ENCODE data around the gene TBX15.

The TBX15 gene

GRCh38 chr1:118982821-118983557 is 5.2 kb downstream of the TBX15 start:
- H3K9me2 ChIP-seq (replicated peaks; ENCODE audit: control insufficient read depth, low read length): no peaks in the 10 kb centered on the region
- H3K9me3 ChIP-seq (ENCODE audit: control insufficient read depth, insufficient read depth, low read length): no peaks in the 10 kb centered on the region
- H3K4me1 ChIP-seq (ENCODE audit: control insufficient read depth, low read length): no peaks in the 10 kb centered on the region
- no peaks in the 10 kb centered on the region for H3K36me3 ChIP-seq (ENCODE audit: control insufficient read depth, low read length)
- no peaks in the 10 kb centered on the region for H3K27me3 ChIP-seq (ENCODE audit: control insufficient read depth, low read length)
- H3K4me2 ChIP-seq (ENCODE audit: low read length): no peak overlapping the region
- TF ChIP-seq CTCF (IDR thresholded peaks at IDR 0.05; ENCODE audit: low read depth, low read length, poor library complexity, severe bottlenecking) (no peak), EZH2phosphoT487 (IDR thresholded peaks at IDR 0.05; ENCODE audit: borderline replicate concordance, low read length) (no peak)
- H3K79me2 ChIP-seq (ENCODE audit: control insufficient read depth, low read length): no peaks in the 10 kb centered on the region
- no peaks in the 10 kb centered on the region for H3F3A ChIP-seq (ENCODE audit: control insufficient read depth, insufficient read depth)
- H4K20me1 ChIP-seq (ENCODE audit: control insufficient read depth, insufficient read depth, low read depth, low read length): no peaks in the 10 kb centered on the region
- H3K27ac ChIP-seq (ENCODE audit: low read depth, low read length): no peak overlapping the region
- H3K4me3 ChIP-seq (ENCODE audit: low read length): no peak overlapping the region

- Histone ChIP-seq H3K4me1 (ENCODE audit: control insufficient read depth, low read length) (no peaks in the 10 kb centered on the region), H3K4me3 (ENCODE audit: low read length) (no peak overlapping the region), H3K27me3 (ENCODE audit: control insufficient read depth, low read length) (no peaks in the 10 kb centered on the region)
These were observed 5.9 kb downstream of the TBX15 start for GRCh38 chr1:118982266-118982665.

DNA sequence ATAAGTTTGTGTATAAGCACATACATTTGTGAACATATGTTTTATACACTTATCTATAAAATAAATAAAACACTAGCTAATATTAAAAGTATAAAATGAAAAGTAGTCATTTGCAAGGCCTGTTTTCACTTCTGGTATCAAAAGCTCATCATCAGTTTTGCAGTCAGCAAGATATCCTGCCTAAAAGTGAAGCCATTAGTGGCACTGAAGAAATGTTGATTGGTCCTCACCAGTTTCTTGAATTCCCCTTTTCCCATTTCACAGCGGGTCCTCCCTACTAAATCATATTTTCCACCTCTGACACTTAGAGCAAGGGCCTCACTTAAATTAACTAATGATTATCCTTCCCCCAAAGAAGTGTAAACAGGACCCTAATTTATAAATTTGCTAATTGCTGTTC is 6.7 kb downstream of the TBX15 start:
- no peak overlapping the region for H3K27ac ChIP-seq (ENCODE audit: low read depth, low read length)
- H3K79me2 ChIP-seq (ENCODE audit: control insufficient read depth, low read length): no peaks in the 10 kb centered on the region
- no peaks in the 10 kb centered on the region for H3K4me1 ChIP-seq (ENCODE audit: control insufficient read depth, low read length)
- no peaks in the 10 kb centered on the region for H4K20me1 ChIP-seq (ENCODE audit: control insufficient read depth, insufficient read depth, low read depth, low read length)
- no peaks in the 10 kb centered on the region for H3K36me3 ChIP-seq (ENCODE audit: control insufficient read depth, low read length)
- no peak overlapping the region for H3K4me2 ChIP-seq (ENCODE audit: low read length)
- no peak overlapping the region for H3K4me3 ChIP-seq (ENCODE audit: low read length)
- H3K9me2 ChIP-seq (replicated peaks; ENCODE audit: control insufficient read depth, low read length): no peaks in the 10 kb centered on the region
- H3F3A ChIP-seq (ENCODE audit: control insufficient read depth, insufficient read depth): no peaks in the 10 kb centered on the region
- no peaks in the 10 kb centered on the region for H3K9me3 ChIP-seq (ENCODE audit: control insufficient read depth, insufficient read depth, low read length)
- no peak for TF ChIP-seq EZH2phosphoT487 (IDR thresholded peaks at IDR 0.05; ENCODE audit: borderline replicate concordance, low read length)
- no peaks in the 10 kb centered on the region for H3K27me3 ChIP-seq (ENCODE audit: control insufficient read depth, low read length)

More at GRCh38 chr1:118982266-118982665, 5.9 kb downstream of the TBX15 start:
- Histone ChIP-seq H3K36me3 (ENCODE audit: control insufficient read depth, low read length) (no peaks in the 10 kb centered on the region), H3K27ac (ENCODE audit: low read depth, low read length) (no peak overlapping the region), H3K4me2 (ENCODE audit: low read length) (no peak overlapping the region), H3F3A (ENCODE audit: control insufficient read depth, insufficient read depth) (no peaks in the 10 kb centered on the region), H3K79me2 (ENCODE audit: control insufficient read depth, low read length) (no peaks in the 10 kb centered on the region), H3K9me2 (replicated peaks; ENCODE audit: control insufficient read depth, low read length) (no peaks in the 10 kb centered on the region), H3K9me3 (ENCODE audit: control insufficient read depth, insufficient read depth, low read length) (no peaks in the 10 kb centered on the region), H4K20me1 (ENCODE audit: control insufficient read depth, insufficient read depth, low read depth, low read length) (no peaks in the 10 kb centered on the region)
- TF ChIP-seq EZH2phosphoT487 (IDR thresholded peaks at IDR 0.05; ENCODE audit: borderline replicate concordance, low read length): no peak
- TF ChIP-seq CTCF (IDR thresholded peaks at IDR 0.05; ENCODE audit: low read depth, low read length, poor library complexity, severe bottlenecking): no peak

DNA sequence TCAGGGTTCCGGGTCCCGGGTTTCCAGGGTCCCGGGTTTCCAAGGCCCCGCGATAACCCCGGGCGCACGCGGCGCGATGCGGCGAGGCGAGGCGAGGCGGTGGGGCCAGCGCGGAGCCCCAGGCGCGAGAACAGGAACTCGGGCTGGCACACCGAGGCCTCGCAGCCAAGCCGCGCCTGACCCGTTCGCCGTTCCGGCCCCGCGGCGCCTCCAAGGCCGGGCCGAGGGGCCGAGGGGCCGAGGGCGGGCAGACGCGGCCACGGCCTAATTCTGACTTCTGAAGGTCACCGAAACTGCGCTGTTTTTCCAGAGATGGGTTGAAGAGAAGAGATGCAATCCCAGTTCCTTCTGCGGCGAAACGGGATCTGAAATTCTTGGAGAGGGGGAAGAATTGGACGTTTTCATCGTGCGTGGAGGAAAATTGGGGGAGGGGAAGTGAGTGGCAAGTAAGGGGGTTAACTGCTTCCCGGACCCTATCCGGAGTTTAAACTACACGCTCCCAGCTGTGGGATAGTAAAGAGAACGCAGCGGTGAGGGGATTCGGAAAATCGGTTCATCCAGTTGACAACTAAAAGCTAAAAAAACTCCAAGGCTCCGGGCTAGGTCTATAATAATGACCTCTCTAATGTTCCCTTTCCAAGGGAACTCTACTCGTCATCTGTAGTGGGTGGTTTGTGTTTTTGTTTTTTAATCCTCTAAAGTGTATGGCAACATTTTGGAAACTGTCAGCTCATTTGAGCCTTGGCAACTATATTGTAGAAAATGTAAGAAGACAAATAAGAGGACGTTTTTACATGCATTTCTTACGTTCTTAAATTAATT is 8.2 kb downstream of the TBX15 start:
- Histone ChIP-seq H3K36me3 (ENCODE audit: control insufficient read depth, low read length) (no peaks in the 10 kb centered on the region), H3K27me3 (ENCODE audit: control insufficient read depth, low read length) (peaks cover 6% of the 10 kb centered on the region; the same call in 1 of the 2 replicates), H3F3A (ENCODE audit: control insufficient read depth, insufficient read depth) (no peaks in the 10 kb centered on the region), H4K20me1 (ENCODE audit: control insufficient read depth, insufficient read depth, low read depth, low read length) (no peaks in the 10 kb centered on the region), H3K4me2 (ENCODE audit: low read length) (no peak overlapping the region), H3K79me2 (ENCODE audit: control insufficient read depth, low read length) (no peaks in the 10 kb centered on the region), H3K9me2 (replicated peaks; ENCODE audit: control insufficient read depth, low read length) (no peaks in the 10 kb centered on the region), H3K4me1 (ENCODE audit: control insufficient read depth, low read length) (no peaks in the 10 kb centered on the region), H3K27ac (ENCODE audit: low read depth, low read length) (no peak overlapping the region), H3K9me3 (ENCODE audit: control insufficient read depth, insufficient read depth, low read length) (no peaks in the 10 kb centered on the region), H3K4me3 (ENCODE audit: low read length) (no peak overlapping the region)
- TF ChIP-seq EZH2phosphoT487 (IDR thresholded peaks at IDR 0.05; ENCODE audit: borderline replicate concordance, low read length) (no peak), CTCF (IDR thresholded peaks at IDR 0.05; ENCODE audit: low read depth, low read length, poor library complexity, severe bottlenecking) (no peak)
